Smooth muscle cell of the pulmonary artery (primary cell): ENCODE measurements around the gene PRMT9. TPM values are rescaled to one million over a fixed set of nuclear protein-coding genes. Genes with fewer than 3 reads are reported as not detected.

Experiments
- total RNA-seq: library from RNA; depleted of rRNA; stranded (reverse); fragments of >200 nt; gene quantifications from 2 replicates; pipeline ENCODE4 v1.2.3, GENCODE V29; 2014

PRMT9 gene
- 10.0 and 11.2 TPM in 2 replicates for total RNA-seq

GRCh38 chr4:147683717-147684700, at the start of gene PRMT9:
Gene PRMT9, minus strand, starts transcription at chr4:147684163. Its CDS starts 176 bp downstream, at chr4:147683987.

DNA sequence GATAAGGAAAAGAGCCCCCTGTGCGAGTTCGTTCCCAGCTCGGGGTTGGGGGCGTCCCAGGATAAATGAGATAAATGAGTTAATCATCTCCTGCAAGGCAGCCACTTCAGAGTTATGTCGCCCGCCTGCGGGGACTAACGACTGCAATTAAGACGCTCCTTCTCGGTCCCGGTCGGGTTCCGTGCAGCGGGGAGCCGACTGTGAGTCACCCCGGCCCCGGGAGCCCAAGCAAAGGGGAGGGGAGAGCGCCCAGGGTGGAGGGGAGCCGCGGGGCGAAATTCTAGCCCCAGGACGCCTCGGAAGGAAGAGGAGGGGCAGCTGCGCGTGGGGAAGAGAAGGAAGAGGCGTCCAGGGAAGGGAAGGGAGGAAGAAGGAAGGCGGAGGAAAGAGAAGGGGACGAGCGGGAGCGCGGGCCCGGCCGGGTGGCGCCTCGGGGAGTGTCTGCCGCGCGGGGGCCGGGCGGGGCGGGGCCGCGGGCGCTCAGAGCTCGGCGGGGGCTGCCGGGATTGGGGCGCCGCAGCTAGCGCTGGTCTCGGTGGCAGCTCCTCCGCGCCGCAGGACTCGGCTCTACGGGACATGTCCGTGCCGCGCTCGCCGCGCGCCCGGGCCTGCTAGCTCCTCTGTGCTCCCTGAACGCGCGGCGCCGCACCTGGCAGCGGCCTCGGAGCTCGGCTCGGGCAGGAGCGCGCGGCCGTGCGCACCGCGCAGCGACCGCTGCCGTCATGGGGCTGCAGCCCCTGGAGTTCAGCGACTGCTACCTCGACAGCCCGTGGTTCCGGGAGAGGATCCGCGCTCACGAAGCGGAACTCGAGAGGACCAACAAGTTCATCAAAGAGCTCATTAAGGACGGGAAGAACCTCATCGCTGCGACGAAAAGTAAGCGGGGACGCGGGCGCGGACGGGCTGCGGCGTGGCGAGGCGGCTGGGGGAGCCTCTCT, 47.9 kb upstream of the PRMT9 start, which contains the start of gene ARHGAP10:
TSS of gene ARHGAP10 (plus strand) at position 509 of the 938 bp plus-strand sequence. CDS start at position 723, 214 bp downstream.

GRCh38 chr4:147617173-147617840, 66.7 kb downstream of the PRMT9 start, which contains the start of gene TMEM184C:
Gene TMEM184C, plus strand, starts transcription at chr4:147617397. Its CDS starts 560 bp downstream, at chr4:147617957.

Other genes with a start within 250 kb of the PRMT9 start
- 9.3 and 17.1 TPM in 2 replicates for gene EDNRA, start 203.1 kb downstream of the PRMT9 start, total RNA-seq
- gene TMEM184C, start 66.8 kb downstream of the PRMT9 start, total RNA-seq = 49.3 TPM in 2 replicates
- 28.2 and 33.7 TPM in 2 replicates for gene ARHGAP10, start 47.9 kb upstream of the PRMT9 start, total RNA-seq